IMR-90 (cell line): Measurements from ENCODE around the gene RERE.
"Not testable (repeated sequence)": the region's sequence is repeated elsewhere in the genome, so short reads cannot be mapped to it uniquely, and the experiment has no call there.

ENCODE experiments used
- CEBPB ChIP-seq: IDR thresholded peaks from 2 replicates; pipeline ENCODE4 v1.6.1; 2012; ENCODE audit warnings: low read depth, low read length, improper control_type of control experiment
- CTCF ChIP-seq: conservative IDR thresholded peaks from 2 replicates; pipeline ENCODE4 v1.5.1; 2012; ENCODE audit warnings: mild to moderate bottlenecking, low read depth, low read length, improper control_type of control experiment
- MAFK ChIP-seq: IDR thresholded peaks from 2 replicates; pipeline ENCODE4 v1.6.1; 2012; ENCODE audit warnings: low read depth, low read length, improper control_type of control experiment
- MAZ ChIP-seq: IDR thresholded peaks from 2 replicates; pipeline ENCODE4 v1.6.1; 2012; ENCODE audit warnings: low read depth, mild to moderate bottlenecking, low read length, improper control_type of control experiment, moderate library complexity, borderline replicate concordance
- POLR2A ChIP-seq: IDR thresholded peaks from 2 replicates; pipeline ENCODE4 v1.6.1; 2012; ENCODE audit warnings: mild to moderate bottlenecking, low read depth, low read length
- RAD21 ChIP-seq: IDR thresholded peaks from 2 replicates; pipeline ENCODE4 v1.6.1; 2012; ENCODE audit warnings: low read length, improper control_type of control experiment
- RCOR1 ChIP-seq: IDR thresholded peaks from 2 replicates; pipeline ENCODE4 v1.6.1; 2012; ENCODE audit warnings: mild to moderate bottlenecking, low read length, improper control_type of control experiment; ENCODE audit not compliant: insufficient replicate concordance

GRCh38 chr1:8380310-8380709 lies 437.1 kb downstream of the RERE start:
- not testable (repeated sequence) for TF ChIP-seq CTCF, MAZ, CEBPB, POLR2A, RCOR1, MAFK, RAD21
